ENCODE measurements around the gene ARGLU1. TPM values are rescaled to one million over a fixed set of nuclear protein-coding genes. Genes with fewer than 3 reads are reported as not detected.

Gene ARGLU1
- total and polyA plus RNA-seq, 7 donors, result 23.2 to 43.5 (median 23.9) TPM

DNA sequence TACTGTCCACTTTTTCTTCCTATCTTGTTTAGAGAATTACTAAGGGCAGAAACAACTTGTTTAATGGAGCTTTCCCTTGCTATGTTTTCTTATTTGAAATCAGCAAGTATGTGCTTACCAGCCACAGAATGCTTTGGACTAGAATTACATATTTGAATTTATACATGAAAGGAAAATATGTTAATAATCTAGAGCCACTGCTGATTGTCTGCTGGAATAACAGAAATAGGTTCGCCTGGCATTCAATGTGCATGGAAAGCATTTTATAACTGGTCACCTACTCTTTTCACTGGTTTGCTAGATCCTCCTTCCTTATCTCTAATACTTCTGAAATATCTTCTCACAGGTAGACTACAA is 40.5 kb downstream of the ARGLU1 start:
- peaks cover 3% of the 10 kb centered on the region for H3K4me1 ChIP-seq
- H3K9me3 ChIP-seq, result no peaks in the 10 kb centered on the region
- H3K36me3 ChIP-seq (ENCODE audit: insufficient read depth in 1 of 2, low read depth in 1 of 2), result no peaks in the 10 kb centered on the region
- intact Hi-C loops (cut with DNase I), result no loop called here
- WGBS, 3 donors, result 86 to 97% (median 90%) methylated on average over 1 of the region's 1 CpG
- no peak overlapping the region for H3K27ac ChIP-seq
- ATAC-seq (no peak), DNase-seq (no peak)
- no peak for TF ChIP-seq CTCF (IDR thresholded peaks at IDR 0.05)
- no peak overlapping the region for H3K4me3 ChIP-seq
- H3K27me3 ChIP-seq (ENCODE audit: insufficient read depth in 3 of 3, low read length in 2 of 3), result no peaks in the 10 kb centered on the region

DNA sequence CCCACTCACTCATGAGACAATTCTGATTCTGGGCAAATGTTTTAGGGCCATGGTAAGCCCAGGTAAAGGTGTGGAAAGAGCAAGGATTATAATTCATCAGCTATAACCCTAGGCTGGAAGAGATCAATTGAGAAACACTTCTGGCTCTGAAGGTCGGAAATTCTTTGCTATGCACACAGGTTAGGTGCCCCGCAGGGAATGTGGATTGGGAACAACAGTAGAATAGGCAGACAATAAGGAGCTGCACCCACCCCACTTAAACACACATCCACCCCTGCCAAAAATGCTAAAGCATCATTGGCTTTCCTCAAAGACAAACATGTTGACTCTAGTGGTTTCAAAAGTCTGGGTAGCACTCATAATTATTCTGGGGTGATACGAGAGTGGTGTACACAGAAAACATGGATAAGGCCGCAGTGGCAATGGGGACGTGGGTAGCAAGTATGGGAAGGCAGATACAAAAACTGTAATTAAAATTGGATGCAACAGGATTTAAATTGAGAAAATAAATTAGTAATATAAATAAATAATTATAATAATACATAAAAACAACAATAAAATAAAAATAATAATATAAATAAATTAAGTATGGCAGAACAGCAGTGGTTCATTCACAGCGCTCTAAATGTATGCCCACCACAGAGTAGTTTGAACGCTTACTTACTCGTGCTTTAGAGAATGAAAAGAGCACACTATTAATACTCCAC is 41.0 kb downstream of the ARGLU1 start:
- Histone ChIP-seq H3K36me3 (ENCODE audit: insufficient read depth in 1 of 2, low read depth in 1 of 2) (no peaks in the 10 kb centered on the region), H3K4me1 (peaks cover 3% of the 10 kb centered on the region), H3K9me3 (no peaks in the 10 kb centered on the region), H3K27ac (no peak overlapping the region), H3K27me3 (ENCODE audit: insufficient read depth in 3 of 3, low read length in 2 of 3) (no peaks in the 10 kb centered on the region), H3K4me3 (no peak overlapping the region)
- intact Hi-C loops (cut with DNase I), result no loop called here
- ATAC-seq (no peak), DNase-seq (no peak)
- no peak for TF ChIP-seq CTCF (IDR thresholded peaks at IDR 0.05)
- WGBS, 3 donors, result 91 to 94% (median 92%) methylated on average over 8 of the region's 8 CpGs

DNA sequence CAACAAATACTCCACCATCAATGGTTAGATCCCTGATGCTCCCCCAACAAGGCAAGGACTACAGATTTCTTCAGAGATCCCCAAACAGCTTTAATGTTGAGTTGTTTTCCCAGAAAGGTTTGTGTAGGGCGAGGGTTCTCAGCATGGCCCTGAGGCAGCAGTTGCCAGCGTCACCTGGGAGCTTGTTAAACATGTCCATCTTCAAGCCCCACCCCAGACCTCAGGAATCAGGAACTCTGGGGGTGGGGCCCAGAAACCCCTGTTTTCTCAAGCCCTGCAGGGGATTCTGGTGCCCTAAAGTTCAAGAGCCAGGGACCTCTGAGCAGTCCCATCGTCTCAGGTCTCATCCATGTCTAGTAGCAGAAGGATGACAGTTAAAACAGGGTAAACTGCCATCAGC is 42.1 kb downstream of the ARGLU1 start:
- 87 to 94% (median 88%) methylated on average over 3 of the region's 3 CpGs for WGBS, 3 donors
- TF ChIP-seq CTCF (IDR thresholded peaks at IDR 0.05), result no peak
- Histone ChIP-seq H3K36me3 (ENCODE audit: insufficient read depth in 1 of 2, low read depth in 1 of 2) (no peaks in the 10 kb centered on the region), H3K9me3 (no peaks in the 10 kb centered on the region), H3K27ac (no peak overlapping the region), H3K4me1 (peaks cover 12% of the 10 kb centered on the region), H3K4me3 (no peak overlapping the region), H3K27me3 (ENCODE audit: insufficient read depth in 3 of 3, low read length in 2 of 3) (no peaks in the 10 kb centered on the region)
- ATAC-seq (no peak), DNase-seq (no peak)
- intact Hi-C loops (cut with DNase I), result no loop called here

DNA sequence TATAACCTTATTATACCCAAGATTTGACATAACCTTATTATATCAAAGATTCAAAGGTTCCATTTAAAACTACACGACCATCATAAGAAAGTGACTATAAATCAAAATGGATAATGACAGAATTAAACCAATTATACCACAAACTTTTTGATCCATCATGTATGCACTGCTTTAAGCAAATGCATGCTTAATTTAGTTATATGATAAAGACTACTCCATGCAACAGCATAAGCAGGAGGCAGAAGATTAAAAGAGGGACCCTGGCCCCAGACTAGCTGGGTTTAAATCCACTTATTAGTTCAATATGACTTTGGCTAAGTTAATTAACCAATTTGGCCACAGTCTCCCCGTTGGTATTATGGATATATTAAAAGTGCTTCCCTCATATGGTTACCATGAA is 43.8 kb downstream of the ARGLU1 start:
- Histone ChIP-seq H3K27me3 (ENCODE audit: insufficient read depth in 3 of 3, low read length in 2 of 3) (no peaks in the 10 kb centered on the region), H3K27ac (no peak overlapping the region), H3K4me3 (no peak overlapping the region), H3K9me3 (no peaks in the 10 kb centered on the region), H3K4me1 (peaks cover 16% of the 10 kb centered on the region), H3K36me3 (ENCODE audit: insufficient read depth in 1 of 2, low read depth in 1 of 2) (no peaks in the 10 kb centered on the region)
- intact Hi-C loops (cut with DNase I), result no loop called here
- ATAC-seq (no peak), DNase-seq (no peak)
- TF ChIP-seq CTCF (IDR thresholded peaks at IDR 0.05), result no peak
- 62 to 69% (median 66%) methylated on average over 2 of the region's 2 CpGs for WGBS, 3 donors

- TF ChIP-seq CTCF (IDR thresholded peaks at IDR 0.05), result no peak
- Histone ChIP-seq H3K27ac (no peak overlapping the region), H3K4me3 (no peak overlapping the region), H3K9me3 (no peaks in the 10 kb centered on the region), H3K36me3 (ENCODE audit: insufficient read depth in 1 of 2, low read depth in 1 of 2) (no peaks in the 10 kb centered on the region), H3K4me1 (peaks cover 18% of the 10 kb centered on the region), H3K27me3 (ENCODE audit: insufficient read depth in 3 of 3, low read length in 2 of 3) (no peaks in the 10 kb centered on the region)
- intact Hi-C loops (cut with DNase I), result loop anchor here in 1 of 2 donors (2.0 kb wide), 1 partner anchor 27 kb away; no protein-coding TSS in a partner anchor
- no peak for DNase-seq
- 26 to 34% (median 28%) methylated on average over 3 of the region's 3 CpGs for WGBS, 3 donors
- no peak for ATAC-seq
Measured at GRCh38 chr13:106523576-106523975, 44.4 kb downstream of the ARGLU1 start.

Data from psoas muscle (tissue), 8 donors.